NCI-H146 treated with DMSO at 0.1 percent for 48 hours (cell line): ENCODE measurements around the gene ACTMAP.

ENCODE experiments used
- DNase-seq: peaks from one replicate; lab custom pipeline; 2025; ENCODE audit not compliant: unreplicated experiment; lab: John Stamatoyannopoulos, UW

The ACTMAP gene

GRCh38 chr19:40701758-40702157 lies 48.5 kb downstream of the ACTMAP start:
- no peak for DNase-seq

- DNase-seq, result no peak
Observed at GRCh38 chr19:40700083-40700482, 50.2 kb downstream of the ACTMAP start.

GRCh38 chr19:40697007-40697406 lies 53.3 kb downstream of the ACTMAP start:
- DNase-seq, result no peak

DNA sequence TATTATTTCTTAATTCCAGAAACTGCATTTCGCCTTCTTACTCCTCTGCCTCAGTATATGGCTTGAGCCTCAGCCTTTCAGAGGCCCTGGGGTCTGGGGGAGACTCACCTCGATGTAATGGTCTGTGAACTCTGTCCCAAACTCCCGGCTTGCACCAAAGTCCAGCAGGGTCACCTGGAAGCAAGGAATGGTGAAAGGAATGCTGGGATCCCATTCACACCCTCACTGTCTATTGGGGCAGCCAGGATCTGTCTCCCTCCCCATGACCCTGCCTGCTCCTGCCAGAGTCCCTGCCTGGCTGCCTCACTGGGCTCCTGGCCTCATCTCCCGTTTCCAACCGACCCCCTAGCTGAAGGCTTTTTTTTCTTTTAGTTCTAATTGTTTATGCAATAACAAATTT lies 54.4 kb downstream of the ACTMAP start:
- no peak for DNase-seq

GRCh38 chr19:40693896-40694295 lies 56.4 kb downstream of the ACTMAP start:
- DNase-seq, result no peak

- no peak for DNase-seq
Observed at GRCh38 chr19:40693150-40693788, 57.0 kb downstream of the ACTMAP start.

GRCh38 chr19:40692212-40692551 lies 58.1 kb downstream of the ACTMAP start:
- no peak for DNase-seq

DNA sequence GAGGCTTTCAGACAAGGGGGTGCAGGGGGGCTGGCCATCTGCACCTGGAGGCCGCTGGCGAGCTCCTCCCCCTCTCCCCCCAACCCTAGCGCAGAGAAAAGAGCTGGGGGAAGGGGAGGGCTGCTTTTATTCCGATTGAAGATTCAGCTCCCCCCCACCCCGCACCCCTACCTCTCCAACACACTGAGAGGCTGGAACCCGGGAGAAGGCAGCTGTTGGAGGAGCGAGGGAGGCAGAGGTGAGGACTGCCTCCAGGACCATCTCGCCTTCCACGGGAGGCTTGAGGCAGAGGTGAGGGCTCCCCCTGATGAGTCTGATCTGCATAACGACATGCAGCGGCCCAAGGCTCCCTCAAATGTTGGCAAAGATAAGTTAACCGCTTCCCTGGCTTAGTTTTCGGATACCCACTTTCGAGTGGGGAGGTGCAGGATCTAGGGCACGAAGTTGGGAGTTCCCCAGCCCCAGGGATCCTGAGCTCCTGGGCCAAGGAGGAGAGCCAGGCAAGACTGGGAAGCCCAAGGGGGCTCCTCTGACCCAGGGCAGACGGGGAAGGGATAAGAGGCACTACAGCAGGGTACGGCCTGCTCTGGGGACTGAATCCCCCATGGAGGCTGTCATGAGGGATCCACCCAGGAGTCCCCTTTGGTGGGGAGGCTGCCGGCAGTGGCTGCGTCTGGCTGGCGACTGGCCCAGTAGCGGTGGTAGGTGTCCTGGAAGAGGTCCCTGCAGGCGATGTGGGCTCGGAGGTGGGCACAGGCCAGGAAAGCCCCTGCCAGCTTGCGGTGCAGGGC lies 58.7 kb downstream of the ACTMAP start:
- DNase-seq, result no peak
